GM10248 (cell line): ENCODE measurements around the gene MSN.

Experiments
- CTCF ChIA-PET: fragments of 300-600 bp; sonication (Branson Sonifier 250); formaldehyde crosslinking; extraction: SDS; loops from one replicate; lab custom pipeline; 2021; ENCODE audit warnings: antibody characterized with exemption; lab: Yijun Ruan, JAX
- POLR2A ChIA-PET: fragments of 350-650 bp; sonication (Branson Sonifier 250); formaldehyde crosslinking; extraction: SDS; loops from one replicate; lab custom pipeline; 2020; ENCODE audit warnings: antibody characterized with exemption; lab: Yijun Ruan, JAX
- DNase-seq: peaks from one replicate; pipeline ENCODE4 v3.0.0; 2012; ENCODE audit errors: extremely low spot score
- CTCF ChIP-seq: IDR thresholded peaks from 2 replicates; pipeline ENCODE4 v1.5.1; 2012; ENCODE audit warnings: mild to moderate bottlenecking, low read depth; ENCODE audit errors: extremely low read depth, missing control alignments, control extremely low read depth

Gene MSN

GRCh38 chrX:65671286-65671685 is 3.8 kb downstream of the MSN start:
- no peak for TF ChIP-seq CTCF
- ChIA-PET POLR2A (no interaction called here), CTCF (no interaction called here)
- no peak for DNase-seq

DNA sequence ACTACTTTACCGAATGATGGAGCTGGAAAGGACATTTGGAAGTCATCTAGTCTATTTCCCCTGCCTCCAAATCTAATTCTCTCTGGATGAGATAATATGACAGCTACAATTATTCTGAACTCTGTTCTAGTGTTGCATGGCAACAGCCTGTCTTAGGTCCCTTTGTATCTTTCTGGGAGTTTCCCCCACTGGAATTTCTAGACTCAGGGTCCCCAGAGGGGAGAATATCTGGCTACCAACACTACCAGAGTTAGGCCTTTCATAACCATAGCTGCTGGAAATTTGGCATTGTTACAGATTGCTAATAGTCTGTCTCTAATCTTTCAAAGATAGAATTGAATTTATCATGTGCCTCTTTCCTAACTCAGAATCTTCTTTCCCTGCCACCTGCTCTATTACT is 4.5 kb downstream of the MSN start:
- CTCF ChIA-PET = no interaction called here
- no peak for TF ChIP-seq CTCF
- no peak for DNase-seq

GRCh38 chrX:65673857-65674203 is 6.4 kb downstream of the MSN start:
- no peak for TF ChIP-seq CTCF
- no peak for DNase-seq
- ChIA-PET CTCF (interaction anchor here (0.9 to 1.9 kb wide), 6 partner anchors 11 to 53 kb away, joined by 3 to 6 read pairs (median 4); no protein-coding TSS in a partner anchor), POLR2A (no interaction called here)

More for the DNA sequence above, 4.5 kb downstream of the MSN start:
- POLR2A ChIA-PET = no interaction called here

GRCh38 chrX:65674204-65674893 is 6.9 kb downstream of the MSN start:
- TF ChIP-seq CTCF = no peak
- DNase-seq = no peak
- ChIA-PET CTCF (interaction anchor here (0.9 to 1.9 kb wide), 5 partner anchors 10 to 52 kb away, joined by 3 to 5 read pairs (median 4); no protein-coding TSS in a partner anchor), POLR2A (no interaction called here)

- POLR2A ChIA-PET = interaction anchor here (1.4 kb wide), 1 partner anchor 11 kb away, joined by 4 read pairs; no protein-coding TSS in a partner anchor
- CTCF ChIA-PET = interaction anchor here (1.7 kb wide), 1 partner anchor 82 kb away, joined by 5 read pairs; no protein-coding TSS in a partner anchor
- no peak for DNase-seq
- TF ChIP-seq CTCF = no peak
These were observed 10.6 kb downstream of the MSN start for GRCh38 chrX:65677954-65678469.

- ChIA-PET CTCF (interaction anchor here (0.7 to 1.7 kb wide), 4 partner anchors 9 to 83 kb away, joined by 3 to 9 read pairs (median 4); no protein-coding TSS in a partner anchor), POLR2A (interaction anchor here (1.4 kb wide), 1 partner anchor 9 kb away, joined by 4 read pairs; no protein-coding TSS in a partner anchor)
- DNase-seq = no peak
- no peak for TF ChIP-seq CTCF
These were observed 11.7 kb downstream of the MSN start for GRCh38 chrX:65679071-65679540.
